ENCODE measurements around the gene PFDN1. TPM values are rescaled to one million over a fixed set of nuclear protein-coding genes. Genes with fewer than 3 reads are reported as not detected.

Gene PFDN1
- polyA plus RNA-seq, 1 donor: 63.7 TPM

DNA sequence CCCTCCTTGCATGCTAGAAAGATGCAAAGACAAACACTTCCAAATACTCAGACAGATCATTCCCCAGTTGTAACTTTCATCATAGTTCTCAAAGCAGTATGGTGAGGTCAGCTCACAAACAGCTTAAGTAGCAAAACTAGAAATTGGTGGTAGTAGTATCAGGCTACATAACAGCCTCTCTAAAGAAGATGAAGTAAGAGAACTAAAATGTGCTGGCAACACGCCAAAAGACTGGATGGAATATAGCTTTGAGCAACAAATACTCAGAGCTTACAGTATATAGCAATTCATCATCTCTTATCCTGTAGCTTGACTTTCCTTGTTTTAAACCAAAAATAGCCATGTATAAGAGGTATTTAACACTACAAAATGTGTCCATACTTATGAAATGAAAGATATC, 7.5 kb downstream of the PFDN1 start:
- peak; percentile 61 for DNase-seq

GRCh38 chr5:140294753-140295152, 8.1 kb downstream of the PFDN1 start:
- DNase-seq: no peak

DNA sequence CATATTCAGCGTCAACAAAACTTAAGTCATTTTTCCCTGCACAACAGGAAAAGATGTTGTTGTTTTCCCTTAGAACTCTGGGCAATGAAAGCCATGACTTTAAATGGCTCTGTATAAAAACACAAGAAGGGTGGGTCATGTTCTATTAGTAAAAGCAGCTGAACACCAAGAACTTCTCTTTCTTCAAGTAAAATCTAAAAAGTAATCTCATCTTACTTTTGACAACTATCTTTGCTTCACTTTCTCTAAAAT, 9.1 kb downstream of the PFDN1 start:
- DNase-seq: no peak

GRCh38 chr5:140293091-140293848, 9.6 kb downstream of the PFDN1 start:
- no peak for DNase-seq

- no peak for DNase-seq
Measured at GRCh38 chr5:140292212-140293036, 10.5 kb downstream of the PFDN1 start.

DNA sequence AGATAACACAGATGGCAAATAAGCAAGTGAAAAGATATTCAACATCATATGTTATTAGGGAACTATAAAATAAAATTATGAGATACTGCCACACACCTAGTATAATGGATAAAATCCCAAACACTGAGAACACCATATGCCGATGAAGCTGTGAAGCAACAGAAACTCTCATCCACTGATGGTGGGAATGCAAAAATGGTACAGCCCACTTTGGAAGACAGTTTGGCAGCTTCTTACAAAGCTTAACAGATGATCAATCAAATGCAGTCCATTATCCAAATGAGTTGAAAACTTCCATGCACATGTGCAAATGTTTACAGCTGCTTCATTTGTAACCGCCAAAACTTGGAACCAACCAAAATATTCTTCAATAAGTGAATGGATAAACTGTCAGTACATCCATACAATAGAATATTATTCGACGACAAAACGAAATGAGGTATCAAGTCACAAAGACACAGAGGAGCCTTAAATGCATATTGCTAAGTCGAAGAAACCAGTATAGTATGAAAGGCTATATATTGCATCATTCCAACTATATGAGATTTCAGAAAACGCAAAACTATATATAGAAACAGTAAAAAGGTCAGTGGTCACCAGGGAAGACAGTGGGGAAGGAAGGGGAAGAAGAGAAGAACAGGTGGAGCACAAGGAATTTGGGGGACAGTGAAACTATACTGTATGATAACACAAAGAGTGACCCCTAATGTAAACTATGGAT, 14.9 kb downstream of the PFDN1 start:
- no peak for DNase-seq

DNA sequence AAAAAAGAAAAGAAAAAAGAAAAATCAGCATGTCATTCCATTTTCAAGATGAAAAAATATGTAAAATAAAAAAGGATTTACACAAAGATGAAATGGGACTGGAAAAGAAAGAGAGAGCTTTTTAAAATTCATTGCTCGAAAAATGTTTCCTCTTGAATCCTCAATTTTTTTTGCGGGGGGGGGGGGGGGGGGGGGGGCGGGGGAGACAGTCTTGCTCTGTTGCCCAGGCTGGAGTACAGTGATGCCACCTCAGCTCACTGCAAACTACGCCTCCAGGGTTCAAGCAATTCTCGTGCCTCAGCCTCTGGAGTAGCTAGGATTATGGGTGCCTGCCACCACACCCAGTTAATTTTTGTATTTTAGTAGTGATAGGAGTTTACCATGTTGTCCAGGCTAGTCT, 16.5 kb downstream of the PFDN1 start:
- no peak for DNase-seq

DNA sequence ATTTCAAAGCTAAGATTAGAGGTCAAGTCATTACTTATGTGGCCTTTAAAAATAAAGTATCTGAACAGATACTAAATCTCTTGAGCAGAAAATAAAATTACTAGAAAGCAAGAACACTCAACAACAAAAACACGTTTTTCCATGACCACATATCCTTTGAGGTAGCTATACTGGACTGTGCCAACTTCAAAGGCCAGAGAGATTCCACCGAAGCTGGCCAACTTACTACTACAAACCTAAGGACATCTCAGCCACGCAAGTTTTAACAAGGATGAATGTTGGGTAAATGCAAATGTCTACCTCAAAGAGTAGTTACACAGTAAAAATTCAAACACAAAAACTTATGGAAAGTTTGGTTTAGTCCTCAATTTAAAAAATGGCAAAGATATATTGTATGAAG, 18.9 kb downstream of the PFDN1 start:
- DNase-seq: no peak

DNA sequence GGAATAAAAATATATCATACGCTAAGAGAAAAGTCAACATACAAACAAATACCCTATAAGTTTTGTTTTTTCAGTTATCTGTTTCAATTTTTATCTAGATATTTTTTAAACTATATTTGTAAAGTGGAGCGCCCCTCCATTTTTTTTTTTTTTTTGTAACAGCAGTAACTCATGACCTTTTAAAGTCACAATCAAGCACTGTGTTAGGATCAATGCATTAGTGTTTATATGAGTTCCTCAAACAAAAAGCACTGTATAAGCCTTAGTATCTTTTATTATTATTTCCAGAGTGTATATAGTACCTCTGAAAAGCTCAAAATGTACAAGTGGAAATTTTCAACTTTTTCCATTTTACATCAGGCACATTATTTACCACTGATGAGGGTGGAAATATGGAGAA, 20.6 kb downstream of the PFDN1 start:
- no peak for DNase-seq

GRCh38 chr5:140275837-140276236, 27.1 kb downstream of the PFDN1 start:
- no peak for DNase-seq

- DNase-seq: no peak
Measured at GRCh38 chr5:140273401-140273877, 29.5 kb downstream of the PFDN1 start.

DNA sequence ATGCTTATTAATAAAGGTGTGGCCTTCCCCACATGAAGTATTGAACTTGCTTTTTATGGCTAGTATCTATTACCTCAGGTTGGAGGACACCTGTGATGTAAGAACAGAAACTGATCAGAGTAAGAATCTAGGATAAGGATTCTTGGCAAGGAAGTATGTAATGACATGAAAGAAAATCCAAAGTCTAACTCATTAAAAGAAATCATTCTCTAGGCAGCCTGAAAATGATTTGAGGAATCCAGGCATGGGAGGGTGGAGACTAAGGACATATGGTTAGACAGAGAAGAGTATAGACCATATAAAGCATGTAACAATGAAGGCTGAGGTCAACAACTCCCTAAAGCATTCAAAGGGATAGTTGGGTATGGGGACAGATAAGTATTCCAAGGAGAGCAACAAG, 32.9 kb downstream of the PFDN1 start:
- DNase-seq: no peak

GRCh38 chr5:140267559-140268018, 35.3 kb downstream of the PFDN1 start:
- DNase-seq: no peak

- DNase-seq: no peak
Measured at GRCh38 chr5:140267201-140267540, 35.7 kb downstream of the PFDN1 start.

GRCh38 chr5:140266471-140267200, 36.3 kb downstream of the PFDN1 start:
- DNase-seq: no peak

GRCh38 chr5:140265845-140266244, 37.1 kb downstream of the PFDN1 start:
- no peak for DNase-seq

- DNase-seq: no peak
Measured at GRCh38 chr5:140262839-140263238, 40.1 kb downstream of the PFDN1 start.

- DNase-seq: no peak
Measured at GRCh38 chr5:140262221-140262620, 40.7 kb downstream of the PFDN1 start.

GRCh38 chr5:140261403-140262171, 41.3 kb downstream of the PFDN1 start:
- DNase-seq: no peak

GRCh38 chr5:140260089-140260656, 42.7 kb downstream of the PFDN1 start:
- no peak for DNase-seq

DNA sequence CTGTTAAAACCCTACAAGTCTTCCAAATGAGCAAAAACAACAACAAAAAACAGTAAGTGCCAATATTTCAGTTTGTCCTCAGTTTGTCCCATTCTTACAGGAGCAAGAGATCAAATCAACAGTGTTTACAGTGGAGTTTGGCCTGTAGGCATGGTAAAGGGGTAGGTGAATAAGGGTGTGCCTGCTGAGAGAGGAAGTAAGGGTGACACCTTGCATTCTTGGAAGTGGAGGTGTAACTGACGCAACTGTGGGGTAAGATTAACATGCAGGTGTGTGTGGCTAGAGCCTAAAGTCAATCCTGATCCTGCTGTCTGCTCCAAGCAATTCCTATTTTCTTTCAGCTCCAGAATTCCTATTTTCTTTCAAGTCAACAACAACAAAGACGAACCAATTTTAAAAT, 43.4 kb downstream of the PFDN1 start:
- no peak for DNase-seq

DNA sequence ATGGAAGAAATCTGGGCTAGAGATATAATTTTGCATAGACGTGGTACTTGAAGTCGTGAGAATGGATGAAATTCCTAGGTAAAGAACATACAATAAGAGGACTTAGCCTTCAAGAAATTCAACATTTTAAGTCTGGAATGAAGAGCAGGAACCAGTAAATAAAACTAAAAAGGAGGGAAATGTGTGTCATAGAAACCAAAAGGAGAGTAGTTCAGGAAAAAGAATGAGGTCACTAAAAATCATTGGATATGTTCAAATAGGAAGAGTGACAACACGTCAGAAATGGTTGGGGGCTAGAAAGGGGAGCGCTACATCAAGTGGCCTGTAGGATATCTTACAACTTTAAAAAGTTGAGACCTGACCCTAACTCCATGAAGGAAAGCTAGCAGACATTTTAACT, 44.0 kb downstream of the PFDN1 start:
- no peak for DNase-seq
